KMS-11 (cell line): Measurements from ENCODE around the gene SLC22A13.

Experiments
- H2AFZ ChIP-seq: fragments of 200-600 bp; sonication (generic); 2 replicates; pipeline ENCODE4 v1.6.1; 2016; ENCODE audit warnings: antibody characterized with exemption, mixed run types, low read depth
- H3K27ac ChIP-seq: fragments of 200-600 bp; sonication (generic); 2 replicates; pipeline ENCODE4 v1.6.1; 2016; ENCODE audit warnings: mild to moderate bottlenecking, mixed run types
- H3K27me3 ChIP-seq: fragments of 200-600 bp; sonication (generic); 2 replicates; pipeline ENCODE4 v1.6.1; 2017; ENCODE audit warnings: mild to moderate bottlenecking, low read depth, mixed run types, moderate library complexity; ENCODE audit not compliant: insufficient read depth
- H3K36me3 ChIP-seq: fragments of 200-600 bp; sonication (generic); 2 replicates; pipeline ENCODE4 v1.6.1; 2017; ENCODE audit warnings: mild to moderate bottlenecking, mixed run types; ENCODE audit not compliant: insufficient read depth
- H3K4me1 ChIP-seq: fragments of 200-600 bp; sonication (generic); 2 replicates; pipeline ENCODE4 v1.6.1; 2016; ENCODE audit warnings: mild to moderate bottlenecking, low read depth, mixed run types; ENCODE audit not compliant: poor library complexity, severe bottlenecking
- H3K4me2 ChIP-seq: fragments of 200-600 bp; sonication (generic); 2 replicates; pipeline ENCODE4 v1.7.0; 2016; ENCODE audit warnings: mild to moderate bottlenecking, mixed run types
- H3K4me3 ChIP-seq: fragments of 200-600 bp; sonication (generic); IDR thresholded peaks from 2 replicates; pipeline ENCODE4 v1.6.1; 2017; ENCODE audit warnings: low read depth, low read length, mixed read lengths; ENCODE audit not compliant: insufficient read depth
- H3K79me2 ChIP-seq: fragments of 200-600 bp; sonication (generic); 2 replicates; pipeline ENCODE4 v1.6.1; 2016; ENCODE audit warnings: low read depth, mixed run types; ENCODE audit not compliant: insufficient read depth
- H3K9ac ChIP-seq: fragments of 200-600 bp; sonication (generic); 2 replicates; pipeline ENCODE4 v1.6.1; 2016; ENCODE audit warnings: mild to moderate bottlenecking, mixed run types
- H4K20me1 ChIP-seq: fragments of 200-600 bp; sonication (generic); 2 replicates; pipeline ENCODE4 v1.6.1; 2016; ENCODE audit warnings: mild to moderate bottlenecking, mixed run types; ENCODE audit not compliant: insufficient read depth
- CTCF ChIP-seq: fragments of 200-600 bp; sonication (generic); conservative IDR thresholded peaks from 2 replicates; pipeline ENCODE4 v1.6.1; 2017; ENCODE audit warnings: low read depth, mild to moderate bottlenecking, antibody characterized with exemption, low read length, moderate library complexity, mixed read lengths

SLC22A13 gene

GRCh38 chr3:38250198-38250597 lies 15.4 kb upstream of the SLC22A13 start:
- H3K79me2 ChIP-seq = no peaks in the 10 kb centered on the region
- no peak overlapping the region for H2AFZ ChIP-seq
- H3K4me3 ChIP-seq = no peak overlapping the region
- no peaks in the 10 kb centered on the region for H3K27me3 ChIP-seq
- H3K36me3 ChIP-seq = 0 out of 2 replicates have a peak, but pooled peaks cover 2% of the 10 kb centered on the region
- no peak overlapping the region for H3K27ac ChIP-seq
- no peak overlapping the region for H3K4me2 ChIP-seq
- H3K4me1 ChIP-seq = no peaks in the 10 kb centered on the region
- H4K20me1 ChIP-seq = no peaks in the 10 kb centered on the region
- no peak overlapping the region for H3K9ac ChIP-seq
- no peak for TF ChIP-seq CTCF

GRCh38 chr3:38251197-38251596 lies 14.4 kb upstream of the SLC22A13 start:
- H3K4me3 ChIP-seq = no peak overlapping the region
- TF ChIP-seq CTCF = no peak
- H3K4me1 ChIP-seq = no peaks in the 10 kb centered on the region
- no peaks in the 10 kb centered on the region for H4K20me1 ChIP-seq
- H3K4me2 ChIP-seq = no peak overlapping the region
- H3K9ac ChIP-seq = no peak overlapping the region
- H3K36me3 ChIP-seq = 0 out of 2 replicates have a peak, but pooled peaks cover 2% of the 10 kb centered on the region
- H2AFZ ChIP-seq = no peak overlapping the region
- H3K27ac ChIP-seq = no peak overlapping the region
- no peaks in the 10 kb centered on the region for H3K27me3 ChIP-seq
- no peaks in the 10 kb centered on the region for H3K79me2 ChIP-seq

- no peak overlapping the region for H3K4me3 ChIP-seq
- no peak overlapping the region for H2AFZ ChIP-seq
- no peak overlapping the region for H3K4me2 ChIP-seq
- TF ChIP-seq CTCF = no peak
- H3K36me3 ChIP-seq = 0 out of 2 replicates have a peak, but pooled peaks cover 2% of the 10 kb centered on the region
- no peaks in the 10 kb centered on the region for H3K4me1 ChIP-seq
- H3K9ac ChIP-seq = no peak overlapping the region
- H3K79me2 ChIP-seq = no peaks in the 10 kb centered on the region
- no peaks in the 10 kb centered on the region for H3K27me3 ChIP-seq
- H3K27ac ChIP-seq = no peak overlapping the region
- H4K20me1 ChIP-seq = no peaks in the 10 kb centered on the region
Measured at GRCh38 chr3:38253704-38254103, 11.9 kb upstream of the SLC22A13 start.

GRCh38 chr3:38254872-38255271 lies 10.7 kb upstream of the SLC22A13 start:
- H4K20me1 ChIP-seq = no peaks in the 10 kb centered on the region
- no peak overlapping the region for H3K27ac ChIP-seq
- no peak overlapping the region for H3K9ac ChIP-seq
- H3K4me3 ChIP-seq = no peak overlapping the region
- no peak for TF ChIP-seq CTCF
- no peaks in the 10 kb centered on the region for H3K4me1 ChIP-seq
- H3K36me3 ChIP-seq = 0 out of 2 replicates have a peak, but pooled peaks cover 2% of the 10 kb centered on the region
- no peaks in the 10 kb centered on the region for H3K27me3 ChIP-seq
- H3K79me2 ChIP-seq = no peaks in the 10 kb centered on the region
- no peak overlapping the region for H2AFZ ChIP-seq
- H3K4me2 ChIP-seq = no peak overlapping the region
